Liver (tissue), 9 donors: Measurements from ENCODE around the gene KSR2. TPM values are rescaled to one million over a fixed set of nuclear protein-coding genes. Genes with fewer than 3 reads are reported as not detected.

Source experiments
- DNase-seq: peaks from one replicate; pipeline ENCODE4 v3.0.0-alpha.2; 2017; ENCODE audit warnings: low spot score
- H3K27ac ChIP-seq, 2 donors: one replicate each; pipeline ENCODE4 v1.7.0; 2013; ENCODE audit warnings: inconsistent platforms in 2 of 2, low read length in 2 of 2, control low read depth in 1 of 2, low read depth in 1 of 2, mild to moderate bottlenecking in 1 of 2
- H3K27me3 ChIP-seq, 4 donors: one replicate each; pipeline versions ENCODE4 v1.6.1 to v1.7.0; 2013; ENCODE audit warnings: low read length in 3 of 4, inconsistent platforms in 1 of 4, mild to moderate bottlenecking in 1 of 4, moderate library complexity in 1 of 4; ENCODE audit not compliant: control insufficient read depth in 4 of 4, insufficient read depth in 4 of 4
- H3K36me3 ChIP-seq, 4 donors: one replicate each; pipeline versions ENCODE4 v1.6.1 to v1.7.0; 2013; ENCODE audit warnings: low read length in 3 of 4, mild to moderate bottlenecking in 3 of 4, low read depth in 1 of 4, moderate library complexity in 1 of 4; ENCODE audit not compliant: control insufficient read depth in 4 of 4, insufficient read depth in 3 of 4
- H3K4me1 ChIP-seq, 4 donors: one replicate each; pipeline versions ENCODE4 v1.6.1 to v1.7.0; 2013; ENCODE audit warnings: low read length in 3 of 4, mild to moderate bottlenecking in 3 of 4, moderate library complexity in 1 of 4; ENCODE audit not compliant: control insufficient read depth in 4 of 4, insufficient read depth in 4 of 4
- H3K4me3 ChIP-seq, 3 donors: one replicate each; pipeline versions ENCODE4 v1.6.1 to v1.7.0; 2013; ENCODE audit warnings: low read length in 3 of 3, control low read depth in 1 of 3, low read depth in 1 of 3, mild to moderate bottlenecking in 1 of 3
- H3K9ac ChIP-seq, 2 donors: one replicate each; pipeline ENCODE4 v1.7.0; 2013; ENCODE audit warnings: low read length in 2 of 2, mild to moderate bottlenecking in 2 of 2, moderate library complexity in 2 of 2, control low read depth in 1 of 2, low read depth in 1 of 2
- H3K9me3 ChIP-seq, 4 donors: one replicate each; pipeline versions ENCODE4 v1.6.1 to v1.7.0; 2013; ENCODE audit warnings: low read length in 3 of 4; ENCODE audit not compliant: control insufficient read depth in 4 of 4
- EGR1 ChIP-seq, 2 donors: IDR thresholded peaks; 2 replicates each; pipeline ENCODE4 v1.6.1; 2016 to 2018; ENCODE audit warnings: antibody characterized with exemption in 2 of 2, low read depth in 2 of 2
- FOXA1 ChIP-seq: IDR thresholded peaks from 2 replicates; pipeline ENCODE4 v1.6.1; 2016; ENCODE audit warnings: antibody characterized with exemption
- FOXA2 ChIP-seq: IDR thresholded peaks from 2 replicates; pipeline ENCODE4 v1.6.1; 2016; ENCODE audit warnings: antibody characterized with exemption
- GABPA ChIP-seq, 2 donors: IDR thresholded peaks in 1 of 2; conservative IDR thresholded peaks in 1 of 2; 2 replicates each; pipeline ENCODE4 v1.6.1; 2016; ENCODE audit warnings: antibody characterized with exemption in 2 of 2, mild to moderate bottlenecking in 1 of 2, moderate library complexity in 1 of 2
- HNF4A ChIP-seq, 2 donors: conservative IDR thresholded peaks; 2 replicates each; pipeline ENCODE4 v1.6.1; 2016; ENCODE audit warnings: antibody characterized with exemption in 2 of 2, mild to moderate bottlenecking in 2 of 2
- HNF4G ChIP-seq: IDR thresholded peaks from 2 replicates; pipeline ENCODE4 v1.6.1; 2016; ENCODE audit warnings: antibody characterized with exemption
- JUND ChIP-seq, 2 donors: IDR thresholded peaks; 2 replicates each; pipeline ENCODE4 v1.6.1; 2016; ENCODE audit warnings: antibody characterized with exemption in 2 of 2
- NR2F2 ChIP-seq: IDR thresholded peaks from 2 replicates; pipeline ENCODE4 v1.6.1; 2016; ENCODE audit warnings: antibody characterized with exemption
- RAD21 ChIP-seq, 2 donors: IDR thresholded peaks; 2 replicates each; pipeline ENCODE4 v1.6.1; 2016; ENCODE audit warnings: antibody characterized with exemption in 2 of 2, mild to moderate bottlenecking in 2 of 2
- RXRA ChIP-seq, 2 donors: IDR thresholded peaks; 2 replicates each; pipeline ENCODE4 v1.6.1; 2017 to 2018; ENCODE audit warnings: antibody characterized with exemption in 2 of 2, mild to moderate bottlenecking in 1 of 2
- SP1 ChIP-seq: IDR thresholded peaks from 2 replicates; pipeline ENCODE4 v1.6.1; 2018; ENCODE audit warnings: antibody characterized with exemption, mild to moderate bottlenecking
- TAF1 ChIP-seq: conservative IDR thresholded peaks from 2 replicates; pipeline ENCODE4 v1.6.1; 2016; ENCODE audit warnings: antibody characterized with exemption, mild to moderate bottlenecking
- YY1 ChIP-seq: IDR thresholded peaks from 2 replicates; pipeline ENCODE4 v1.6.1; 2016; ENCODE audit warnings: antibody characterized with exemption, mild to moderate bottlenecking
- WGBS: extraction: QIAGEN DNeasy Blood & Tissue Kit; methylation state at CpG from one replicate; pipeline ENCODE4 v1.1.7; 2013; 5-methylcytosine and 5-hydroxymethylcytosine counted together
- polyA plus RNA-seq, 2 donors: library from polyadenylated mRNA; stranded (reverse) in 1 of 2; unstranded in 1 of 2; fragments of 200-250 nt in 1 of 2; fragments of >200 nt in 1 of 2; fragmentation: Nextera tagmentation in 1 of 2; extraction: Ambion mirVana in 1 of 2; gene quantifications; one replicate each; pipeline versions ENCODE4 v1.2.1 to v1.2.3, GENCODE V29; 2013 to 2015
- total RNA-seq, 2 donors: library from RNA; depleted of rRNA; stranded (reverse); fragments of >200 nt; gene quantifications; one replicate each; pipeline ENCODE4 v1.2.3, GENCODE V29; 2014
- TF ChIP-seq, protein P1 (sequence below): IDR thresholded peaks from 2 replicates; pipeline ENCODE4 v1.6.1; 2016; ENCODE audit warnings: antibody characterized with exemption, mild to moderate bottlenecking
- TF ChIP-seq, protein P2 (sequence below): IDR thresholded peaks from 2 replicates; pipeline ENCODE4 v1.6.1; 2016; ENCODE audit warnings: antibody characterized with exemption
- TF ChIP-seq, protein P3 (sequence below): IDR thresholded peaks from 2 replicates; pipeline ENCODE4 v1.6.1; 2016; ENCODE audit warnings: antibody characterized with exemption
- TF ChIP-seq, protein P4 (sequence below): fragments of 150-350 bp; IDR thresholded peaks from 2 replicates; pipeline ENCODE4 v1.5.1; 2017; ENCODE audit warnings: improper control_type of control experiment, low read depth, low read length; ENCODE audit not compliant: missing input control
- TF ChIP-seq, protein P5 (sequence below): IDR thresholded peaks from 2 replicates; pipeline ENCODE4 v1.6.1; 2016; ENCODE audit warnings: antibody characterized with exemption
- donor health status: healthy.
- donor health status: healthy.
- donor health status: healthy.
- donor health status: healthy.
- donor health status: healthy.

The KSR2 gene
- total and polyA plus RNA-seq, 4 donors, result under 0.01 to 0.02 (median under 0.01) TPM; not detected in 1

DNA sequence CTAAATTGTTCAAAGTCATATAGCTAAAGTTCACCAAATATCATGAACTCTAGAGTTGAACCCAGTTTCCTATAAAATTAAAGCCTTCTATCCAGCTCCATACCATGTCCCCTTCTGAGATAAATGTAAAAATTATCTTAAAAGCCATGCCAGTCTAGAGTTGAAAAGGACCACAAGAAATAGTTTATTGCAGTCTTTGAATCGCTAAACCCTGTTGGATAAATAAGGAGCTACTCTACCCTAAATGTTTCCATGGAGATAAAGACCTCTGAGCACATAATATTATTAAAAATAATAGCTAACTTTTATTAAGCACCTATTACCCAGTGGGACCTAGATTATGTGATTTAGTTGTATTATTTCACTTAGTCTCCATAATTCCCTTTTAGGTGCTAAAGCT is 379.8 kb downstream of the KSR2 start:
- Histone ChIP-seq H3K36me3 (no peaks in the 10 kb centered on the region), H3K27ac (no peak overlapping the region), H3K9ac (no peak overlapping the region), H3K9me3 (no peaks in the 10 kb centered on the region), H3K4me3 (no peak overlapping the region), H3K27me3 (peaks cover 0 to 2% (median 0%) of the 10 kb centered on the region in 4 donors), H3K4me1 (no peaks in the 10 kb centered on the region)
- TF ChIP-seq, protein P1, sequence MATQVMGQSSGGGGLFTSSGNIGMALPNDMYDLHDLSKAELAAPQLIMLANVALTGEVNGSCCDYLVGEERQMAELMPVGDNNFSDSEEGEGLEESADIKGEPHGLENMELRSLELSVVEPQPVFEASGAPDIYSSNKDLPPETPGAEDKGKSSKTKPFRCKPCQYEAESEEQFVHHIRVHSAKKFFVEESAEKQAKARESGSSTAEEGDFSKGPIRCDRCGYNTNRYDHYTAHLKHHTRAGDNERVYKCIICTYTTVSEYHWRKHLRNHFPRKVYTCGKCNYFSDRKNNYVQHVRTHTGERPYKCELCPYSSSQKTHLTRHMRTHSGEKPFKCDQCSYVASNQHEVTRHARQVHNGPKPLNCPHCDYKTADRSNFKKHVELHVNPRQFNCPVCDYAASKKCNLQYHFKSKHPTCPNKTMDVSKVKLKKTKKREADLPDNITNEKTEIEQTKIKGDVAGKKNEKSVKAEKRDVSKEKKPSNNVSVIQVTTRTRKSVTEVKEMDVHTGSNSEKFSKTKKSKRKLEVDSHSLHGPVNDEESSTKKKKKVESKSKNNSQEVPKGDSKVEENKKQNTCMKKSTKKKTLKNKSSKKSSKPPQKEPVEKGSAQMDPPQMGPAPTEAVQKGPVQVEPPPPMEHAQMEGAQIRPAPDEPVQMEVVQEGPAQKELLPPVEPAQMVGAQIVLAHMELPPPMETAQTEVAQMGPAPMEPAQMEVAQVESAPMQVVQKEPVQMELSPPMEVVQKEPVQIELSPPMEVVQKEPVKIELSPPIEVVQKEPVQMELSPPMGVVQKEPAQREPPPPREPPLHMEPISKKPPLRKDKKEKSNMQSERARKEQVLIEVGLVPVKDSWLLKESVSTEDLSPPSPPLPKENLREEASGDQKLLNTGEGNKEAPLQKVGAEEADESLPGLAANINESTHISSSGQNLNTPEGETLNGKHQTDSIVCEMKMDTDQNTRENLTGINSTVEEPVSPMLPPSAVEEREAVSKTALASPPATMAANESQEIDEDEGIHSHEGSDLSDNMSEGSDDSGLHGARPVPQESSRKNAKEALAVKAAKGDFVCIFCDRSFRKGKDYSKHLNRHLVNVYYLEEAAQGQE, result no peak
- TF ChIP-seq JUND (IDR thresholded peaks at IDR 0.05) (no peak), HNF4A (conservative IDR thresholded peaks at IDR 0.05) (no peak), FOXA2 (no peak), TAF1 (no peak), FOXA1 (no peak), SP1 (no peak), HNF4G (no peak), GABPA (IDR thresholded peaks at IDR 0.05 in 1 of 2, conservative IDR thresholded peaks at IDR 0.05 in 1 of 2) (no peak), EGR1 (IDR thresholded peaks at IDR 0.05; ENCODE audit: low read depth in 2 of 2) (no peak), RXRA (IDR thresholded peaks at IDR 0.05) (no peak), RAD21 (IDR thresholded peaks at IDR 0.05) (no peak), NR2F2 (no peak), YY1 (no peak)
- TF ChIP-seq, protein P2, sequence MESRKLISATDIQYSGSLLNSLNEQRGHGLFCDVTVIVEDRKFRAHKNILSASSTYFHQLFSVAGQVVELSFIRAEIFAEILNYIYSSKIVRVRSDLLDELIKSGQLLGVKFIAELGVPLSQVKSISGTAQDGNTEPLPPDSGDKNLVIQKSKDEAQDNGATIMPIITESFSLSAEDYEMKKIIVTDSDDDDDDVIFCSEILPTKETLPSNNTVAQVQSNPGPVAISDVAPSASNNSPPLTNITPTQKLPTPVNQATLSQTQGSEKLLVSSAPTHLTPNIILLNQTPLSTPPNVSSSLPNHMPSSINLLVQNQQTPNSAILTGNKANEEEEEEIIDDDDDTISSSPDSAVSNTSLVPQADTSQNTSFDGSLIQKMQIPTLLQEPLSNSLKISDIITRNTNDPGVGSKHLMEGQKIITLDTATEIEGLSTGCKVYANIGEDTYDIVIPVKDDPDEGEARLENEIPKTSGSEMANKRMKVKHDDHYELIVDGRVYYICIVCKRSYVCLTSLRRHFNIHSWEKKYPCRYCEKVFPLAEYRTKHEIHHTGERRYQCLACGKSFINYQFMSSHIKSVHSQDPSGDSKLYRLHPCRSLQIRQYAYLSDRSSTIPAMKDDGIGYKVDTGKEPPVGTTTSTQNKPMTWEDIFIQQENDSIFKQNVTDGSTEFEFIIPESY, result no peak
- TF ChIP-seq, protein P3, sequence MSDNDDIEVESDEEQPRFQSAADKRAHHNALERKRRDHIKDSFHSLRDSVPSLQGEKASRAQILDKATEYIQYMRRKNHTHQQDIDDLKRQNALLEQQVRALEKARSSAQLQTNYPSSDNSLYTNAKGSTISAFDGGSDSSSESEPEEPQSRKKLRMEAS, result no peak
- TF ChIP-seq, protein P4, sequence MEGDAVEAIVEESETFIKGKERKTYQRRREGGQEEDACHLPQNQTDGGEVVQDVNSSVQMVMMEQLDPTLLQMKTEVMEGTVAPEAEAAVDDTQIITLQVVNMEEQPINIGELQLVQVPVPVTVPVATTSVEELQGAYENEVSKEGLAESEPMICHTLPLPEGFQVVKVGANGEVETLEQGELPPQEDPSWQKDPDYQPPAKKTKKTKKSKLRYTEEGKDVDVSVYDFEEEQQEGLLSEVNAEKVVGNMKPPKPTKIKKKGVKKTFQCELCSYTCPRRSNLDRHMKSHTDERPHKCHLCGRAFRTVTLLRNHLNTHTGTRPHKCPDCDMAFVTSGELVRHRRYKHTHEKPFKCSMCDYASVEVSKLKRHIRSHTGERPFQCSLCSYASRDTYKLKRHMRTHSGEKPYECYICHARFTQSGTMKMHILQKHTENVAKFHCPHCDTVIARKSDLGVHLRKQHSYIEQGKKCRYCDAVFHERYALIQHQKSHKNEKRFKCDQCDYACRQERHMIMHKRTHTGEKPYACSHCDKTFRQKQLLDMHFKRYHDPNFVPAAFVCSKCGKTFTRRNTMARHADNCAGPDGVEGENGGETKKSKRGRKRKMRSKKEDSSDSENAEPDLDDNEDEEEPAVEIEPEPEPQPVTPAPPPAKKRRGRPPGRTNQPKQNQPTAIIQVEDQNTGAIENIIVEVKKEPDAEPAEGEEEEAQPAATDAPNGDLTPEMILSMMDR, result no peak
- TF ChIP-seq, protein P5, sequence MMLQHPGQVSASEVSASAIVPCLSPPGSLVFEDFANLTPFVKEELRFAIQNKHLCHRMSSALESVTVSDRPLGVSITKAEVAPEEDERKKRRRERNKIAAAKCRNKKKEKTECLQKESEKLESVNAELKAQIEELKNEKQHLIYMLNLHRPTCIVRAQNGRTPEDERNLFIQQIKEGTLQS, result no peak
- DNase-seq, result no peak
- WGBS, result 93% methylated on average over 1 of the region's 1 CpG
